ENCODE results near the gene CDON. TPM values are rescaled to one million over a fixed set of nuclear protein-coding genes. Genes with fewer than 3 reads are reported as not detected.

Gene CDON
- total RNA-seq, 1 experiment from 2014 or later = 17.2 TPM

GRCh38 chr11:126101251-126101929 is 38.7 kb upstream of the CDON start:
- H3K4me1 ChIP-seq (ENCODE audit: insufficient read depth, low read length) = peaks cover 16% of the 10 kb centered on the region; the same call in 1 of the 2 replicates
- H3K4me2 ChIP-seq (ENCODE audit: insufficient read depth, insufficient read length, low read length) = no peak overlapping the region
- H2BK15ac ChIP-seq (ENCODE audit: low read depth, low read length) = no peak overlapping the region
- no peak overlapping the region for H2BK20ac ChIP-seq (ENCODE audit: low read depth, low read length, poor library complexity, severe bottlenecking)
- no peak overlapping the region for H3K23ac ChIP-seq (ENCODE audit: insufficient read length, low read depth, low read length)
- H2BK12ac ChIP-seq (ENCODE audit: insufficient read length, low read depth, low read length) = no peak overlapping the region
- no peak overlapping the region for H2AK5ac ChIP-seq (ENCODE audit: insufficient read length, low read length)
- no peaks in the 10 kb centered on the region for H3K9me3 ChIP-seq (ENCODE audit: control insufficient read depth, low read depth, low read length)
- no peak overlapping the region for H2BK5ac ChIP-seq (ENCODE audit: insufficient read length, low read length)
- H3K79me2 ChIP-seq (ENCODE audit: insufficient read depth, low read length) = no peaks in the 10 kb centered on the region
- H3K36me3 Mint-ChIP-seq (ENCODE audit: insufficient read depth in 1 of 3, low read depth in 3 of 3) = no peaks in the 10 kb centered on the region; a peak in 1 of 7 replicates
- H3K14ac ChIP-seq (ENCODE audit: insufficient read depth, low read length) = no peak overlapping the region
- no peaks in the 10 kb centered on the region for H4K20me1 ChIP-seq (ENCODE audit: control insufficient read depth, insufficient read depth, insufficient read length)
- no peak overlapping the region for H3K4ac ChIP-seq (ENCODE audit: low read depth, low read length)
- no peak overlapping the region for H3K18ac ChIP-seq (ENCODE audit: insufficient read length, low read depth, low read length)
- no peak overlapping the region for H4K91ac ChIP-seq (ENCODE audit: insufficient read length, low read depth, low read length)
- H3K27ac ChIP-seq (ENCODE audit: insufficient read length, low read depth, low read length) = no peak overlapping the region
- no peak overlapping the region for H3T11ph ChIP-seq (ENCODE audit: low read length)
- WGBS (ENCODE audit: extremely low coverage, insufficient read length, low lambda C conversion rate) = no CpG with 5 or more reads among the region's 11 CpGs
- H3K9ac ChIP-seq (ENCODE audit: extremely low read depth, insufficient read length, low read length) = no peak overlapping the region
- H2BK120ac ChIP-seq (ENCODE audit: low read depth, low read length, poor library complexity, severe bottlenecking) = no peak overlapping the region
- no peaks in the 10 kb centered on the region for H3K23me2 ChIP-seq (ENCODE audit: insufficient read length, low read depth, low read length, poor library complexity, severe bottlenecking)
- H2AFZ ChIP-seq (ENCODE audit: low read length) = no peak overlapping the region
- peaks cover 4% of the 10 kb centered on the region for H3K27me3 Mint-ChIP-seq (ENCODE audit: low read depth)
- H3K9me3 Mint-ChIP-seq = no peaks in the 10 kb centered on the region; a peak in 1 of 5 replicates
- H3K27ac Mint-ChIP-seq = peak overlapping the region in 2 of 3 experiments; percentile 23 to 75; a peak in 2 of 7 replicates
- no peak overlapping the region for H4K8ac ChIP-seq (replicated peaks; ENCODE audit: insufficient read length, low read depth, low read length)
- no peak for DNase-seq
- no peak overlapping the region for H4K5ac ChIP-seq (ENCODE audit: insufficient read length, low read depth, low read length)
- H3K79me1 ChIP-seq (ENCODE audit: insufficient read depth, low read depth, low read length, poor library complexity, severe bottlenecking) = no peaks in the 10 kb centered on the region
- no peaks in the 10 kb centered on the region for H3K27me3 ChIP-seq (ENCODE audit: insufficient read depth, low read length)
- H3K4me1 Mint-ChIP-seq = peaks cover 70 to 75% of the 10 kb centered on the region in 2 experiments
- no peak for TF ChIP-seq CTCF (conservative IDR thresholded peaks at IDR 0.05)
- no peak overlapping the region for H3K4me3 Mint-ChIP-seq
- no peak overlapping the region for H3K56ac ChIP-seq (ENCODE audit: insufficient read length, low read depth, low read length)

Data from H9 (cell line).